ENCODE results near the gene LRRK2.
"Not testable (repeated sequence)": the region's sequence is repeated elsewhere in the genome, so short reads cannot be mapped to it uniquely, and the experiment has no call there.

Gene LRRK2

GRCh38 chr12:40215982-40216381 is 8.8 kb upstream of the LRRK2 start:
- no peak for DNase-seq

DNA sequence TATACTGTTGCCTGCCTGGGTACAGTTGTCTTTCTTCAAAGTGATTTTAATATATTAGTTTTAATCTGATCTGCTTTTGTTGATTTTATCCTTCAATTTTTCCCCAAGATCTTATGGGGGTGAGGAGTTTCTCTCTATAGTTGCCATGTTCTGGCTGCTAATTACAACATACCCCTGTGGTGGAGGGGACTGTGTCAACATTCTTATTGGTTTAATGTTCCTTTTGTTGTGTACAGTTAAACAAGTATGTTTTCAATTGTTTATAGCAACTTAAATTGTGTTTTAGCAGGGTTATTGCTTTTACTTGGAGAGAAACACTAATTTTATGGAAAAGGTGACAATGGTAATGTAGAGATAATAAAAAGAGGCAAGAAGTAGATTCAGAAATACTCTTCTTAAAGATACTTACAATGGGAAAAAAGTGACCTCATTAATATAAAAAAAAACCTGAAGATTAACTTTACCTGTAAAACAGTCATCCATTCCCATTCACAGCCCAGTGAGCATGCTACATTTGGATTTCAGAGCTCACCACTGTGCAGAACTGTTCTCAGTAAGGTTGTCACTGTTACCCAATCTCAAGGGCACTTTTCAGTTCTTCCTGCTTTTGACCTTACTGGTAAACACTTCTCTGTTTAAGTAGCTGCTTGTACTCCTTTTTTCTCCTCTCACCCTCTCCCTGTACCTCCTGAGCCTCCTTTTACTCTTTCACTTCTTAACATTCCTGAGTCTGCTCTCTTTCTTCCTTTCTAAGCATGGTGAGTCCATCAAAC is 8.1 kb upstream of the LRRK2 start:
- peak; percentile 64 for DNase-seq

GRCh38 chr12:40219760-40220159 is 5.0 kb upstream of the LRRK2 start:
- DNase-seq, result no peak

DNA sequence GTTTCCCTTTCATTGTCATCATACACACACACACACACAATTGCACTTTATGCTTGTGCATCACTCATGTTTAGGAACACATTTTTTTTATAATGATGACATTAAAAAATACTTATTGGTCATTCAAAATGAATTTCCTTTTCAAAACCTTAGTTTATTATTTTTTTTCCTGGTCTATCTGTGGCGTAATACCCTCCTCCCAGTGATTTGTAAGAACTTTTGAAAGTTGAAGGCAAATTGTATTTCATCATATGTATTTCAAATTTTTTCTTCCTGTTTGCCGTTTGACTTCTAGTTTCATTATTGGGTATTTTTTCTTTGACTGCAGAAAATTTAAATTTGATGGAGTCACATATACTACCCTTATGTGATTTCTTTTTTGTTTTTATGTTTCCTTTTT is 2.5 kb upstream of the LRRK2 start:
- DNase-seq, result peak; percentile 92

GRCh38 chr12:40223646-40224045 is 1.2 kb upstream of the LRRK2 start:
- peak; percentile 85 for DNase-seq

DNA sequence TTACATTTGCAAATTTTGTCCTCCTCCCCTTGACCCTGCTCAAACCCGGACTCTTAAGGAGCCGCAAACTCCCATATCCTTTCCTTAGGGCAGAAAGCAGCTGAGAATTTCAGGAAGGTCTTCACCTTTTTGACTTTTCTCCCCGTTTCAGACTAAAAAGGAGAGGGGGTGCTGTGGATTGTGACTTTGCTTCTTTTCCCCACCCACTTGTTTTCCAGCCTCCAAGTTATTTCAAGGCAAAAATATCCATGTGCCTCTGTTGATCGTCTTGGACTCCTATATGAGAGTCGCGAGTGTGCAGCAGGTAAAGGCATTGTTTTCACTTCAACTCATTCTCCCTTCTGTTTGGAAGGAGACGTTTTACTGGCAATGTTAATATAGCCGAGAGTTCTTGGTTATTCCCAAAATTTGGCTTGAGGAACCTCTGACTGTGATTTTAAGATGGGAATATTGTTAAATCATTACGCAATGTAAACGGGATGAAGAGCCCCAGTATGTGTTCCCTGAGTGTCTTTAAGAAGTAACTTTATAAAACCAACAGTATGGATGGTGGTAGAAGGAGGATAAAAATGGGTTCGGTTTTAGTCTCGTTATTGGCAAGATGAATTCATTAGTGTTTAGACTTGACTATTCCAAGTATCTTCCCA is 663 bp downstream of the LRRK2 start:
- no peak for DNase-seq

DNA sequence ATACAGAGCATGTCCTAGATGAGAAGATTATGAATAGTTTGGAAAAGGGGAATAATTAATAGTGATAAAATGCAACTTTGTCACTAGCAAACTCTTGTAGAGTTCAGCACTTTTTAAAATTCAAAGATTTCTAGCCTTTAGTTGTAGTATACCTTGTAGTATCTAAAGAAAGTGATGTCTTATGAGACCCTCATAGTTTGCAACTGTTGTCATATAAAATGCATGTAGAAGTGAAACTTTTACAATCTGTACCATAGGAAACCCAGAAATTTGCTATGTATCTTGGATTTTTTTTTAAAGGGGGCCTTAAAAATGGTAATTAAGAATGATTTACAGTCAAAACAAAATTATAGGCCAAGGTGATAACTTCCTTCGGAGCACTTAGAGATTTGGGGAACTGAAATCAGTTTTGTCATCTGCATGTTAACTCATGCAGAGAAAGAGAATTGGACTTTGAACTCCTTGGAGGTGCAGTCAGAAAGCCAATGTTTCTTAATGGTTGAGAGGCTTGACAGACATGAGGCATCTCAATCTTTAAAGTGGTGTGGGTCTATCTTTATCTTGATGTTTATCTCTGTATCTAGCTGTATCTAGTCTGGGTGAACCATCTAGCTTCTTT is 1.3 kb downstream of the LRRK2 start:
- peak; percentile 72 for DNase-seq

- DNase-seq, result peak; percentile 81
Measured at GRCh38 chr12:40226705-40227104, 1.9 kb downstream of the LRRK2 start.

DNA sequence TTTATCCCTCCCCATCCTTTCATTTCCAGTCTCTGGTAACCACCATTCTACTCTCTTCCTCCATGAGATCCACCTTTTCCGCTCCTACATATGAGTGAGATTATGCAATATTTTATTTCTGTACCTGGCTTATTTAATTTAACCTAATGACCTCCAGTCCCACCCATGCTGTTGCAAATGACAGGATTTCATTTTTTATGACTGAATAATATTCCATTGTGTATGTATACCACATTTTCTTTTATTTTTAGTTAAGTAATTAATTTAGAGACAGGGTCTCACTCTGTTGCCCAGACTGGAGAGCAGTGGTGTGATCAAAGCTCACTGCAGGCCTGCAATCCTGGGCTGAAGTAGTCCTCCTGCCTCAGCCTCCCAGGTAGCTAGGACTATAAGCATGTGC is 2.6 kb downstream of the LRRK2 start:
- no peak for DNase-seq

GRCh38 chr12:40228727-40229126 is 3.9 kb downstream of the LRRK2 start:
- DNase-seq, result no peak

DNA sequence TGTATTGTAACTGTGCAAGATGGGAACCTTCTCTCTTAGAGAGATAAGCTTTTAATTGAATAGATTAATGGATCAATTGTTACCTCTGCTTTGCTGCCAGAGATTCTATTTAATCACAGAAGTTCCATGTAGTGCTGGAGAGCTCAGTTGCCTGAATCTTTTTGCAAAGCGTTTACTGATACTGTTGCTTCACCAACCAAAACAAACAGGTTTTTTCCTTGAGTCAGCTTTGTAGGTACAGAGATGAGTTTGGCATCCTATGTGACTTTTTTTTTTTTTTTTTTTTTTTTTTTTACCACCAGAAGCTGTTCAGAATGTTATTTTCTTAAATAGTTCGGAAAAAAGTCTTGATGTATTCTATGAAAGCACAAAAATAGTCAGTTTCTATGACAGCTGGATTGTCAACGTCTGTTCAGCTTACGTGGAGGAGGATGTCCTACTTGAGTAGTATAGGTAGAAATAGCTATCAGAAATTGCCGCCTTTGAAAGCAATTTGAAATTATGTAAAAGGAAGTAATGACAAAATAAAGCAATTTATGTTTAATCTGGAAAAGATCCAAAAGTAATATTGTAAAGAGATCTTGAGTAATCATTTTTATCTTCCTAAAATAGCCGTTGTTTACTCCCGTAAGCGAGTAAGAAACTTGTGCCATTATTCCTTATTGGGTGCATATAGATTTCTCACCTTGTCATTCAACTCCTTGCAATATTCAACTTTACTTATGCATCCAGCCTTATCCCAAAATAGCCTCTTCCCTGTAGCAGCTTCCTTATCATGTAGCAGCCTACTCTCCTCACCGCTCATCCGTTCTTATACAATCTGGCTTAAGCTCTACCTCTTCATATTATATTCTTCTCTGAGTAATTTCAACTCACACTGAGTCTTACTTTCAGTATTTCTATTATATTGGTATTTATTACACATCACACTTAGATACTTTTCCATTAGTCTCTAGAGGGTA is 5.2 kb downstream of the LRRK2 start:
- no peak for DNase-seq

- no peak for DNase-seq
Measured at GRCh38 chr12:40232602-40233001, 7.8 kb downstream of the LRRK2 start.

DNA sequence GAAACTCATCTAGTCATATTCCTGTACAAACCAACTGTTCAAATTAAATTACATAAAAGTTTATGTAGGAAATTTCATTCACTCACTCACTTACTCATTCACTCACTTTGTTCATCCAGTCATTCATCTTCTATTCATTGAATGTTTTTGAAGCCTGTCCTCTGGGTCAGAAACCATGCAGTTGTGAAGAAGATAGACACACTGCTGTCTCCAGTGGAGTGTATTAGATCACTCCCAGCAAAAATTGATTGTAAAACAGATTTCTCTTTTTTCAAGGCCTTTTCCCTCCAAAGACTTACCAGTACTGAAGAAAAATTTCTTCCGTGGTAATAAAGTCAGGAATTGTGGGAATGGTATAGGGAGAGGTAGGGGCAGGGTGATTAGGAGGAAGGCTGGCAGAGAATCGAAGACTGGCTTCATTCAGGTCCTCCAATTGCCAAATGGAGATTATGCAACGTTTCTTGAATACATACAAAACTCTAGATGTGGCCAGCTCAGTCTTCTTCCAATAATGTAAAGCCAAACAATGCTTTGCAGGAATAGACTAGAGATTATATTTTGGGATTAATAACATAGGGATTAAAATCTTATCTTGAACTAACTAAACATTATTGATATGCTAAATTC is 9.1 kb downstream of the LRRK2 start:
- DNase-seq, result no peak

DNA sequence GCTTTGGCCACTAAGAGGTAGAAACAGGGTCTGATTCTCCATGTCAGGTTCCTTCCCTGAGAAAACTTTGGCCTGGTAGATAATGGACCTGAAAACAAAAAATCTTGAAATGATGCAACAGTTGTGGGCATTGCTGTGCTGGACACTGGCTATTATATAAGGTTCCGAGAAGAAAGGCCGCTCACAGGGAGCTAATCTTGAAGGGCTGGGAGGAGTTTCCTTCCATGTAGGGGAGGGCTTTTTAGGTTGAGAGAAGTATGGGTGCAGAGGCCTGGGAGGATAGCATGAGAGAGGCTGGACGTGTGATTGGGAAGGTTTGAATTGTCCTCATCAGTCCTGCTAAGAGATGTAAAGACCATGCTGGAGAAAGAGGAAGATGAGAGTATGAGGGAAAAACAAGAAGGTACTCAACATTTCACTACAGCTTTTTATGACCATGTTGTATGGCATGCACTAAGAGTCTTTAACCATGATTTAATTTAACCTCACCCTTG is 11.6 kb downstream of the LRRK2 start:
- no peak for DNase-seq

- peak; percentile 76 for DNase-seq
Measured at GRCh38 chr12:40238266-40238902, 13.6 kb downstream of the LRRK2 start.

GRCh38 chr12:40238979-40239378 is 14.2 kb downstream of the LRRK2 start:
- DNase-seq, result no peak

DNA sequence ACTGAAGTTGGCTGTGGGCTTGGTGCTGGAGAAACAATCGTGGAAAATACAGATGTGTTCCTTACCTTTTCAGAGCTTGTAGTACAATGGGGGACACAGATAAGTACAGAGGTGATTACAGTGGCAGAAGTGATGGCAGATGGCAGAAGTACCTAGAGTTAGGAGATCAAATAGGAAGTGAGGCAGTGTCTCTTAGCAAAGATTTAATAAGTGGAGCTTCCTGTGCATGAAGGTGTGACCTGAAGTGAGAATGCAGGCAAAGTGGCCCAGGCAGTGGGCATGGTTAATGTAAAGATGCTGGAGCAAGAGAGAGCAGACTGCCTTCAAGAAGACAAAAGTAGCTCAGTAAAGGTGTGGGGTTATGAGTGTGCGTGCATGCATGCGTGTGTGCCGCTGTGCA is 16.0 kb downstream of the LRRK2 start:
- no peak for DNase-seq

- DNase-seq, result no peak
Measured at GRCh38 chr12:40241741-40242140, 16.9 kb downstream of the LRRK2 start.

DNA sequence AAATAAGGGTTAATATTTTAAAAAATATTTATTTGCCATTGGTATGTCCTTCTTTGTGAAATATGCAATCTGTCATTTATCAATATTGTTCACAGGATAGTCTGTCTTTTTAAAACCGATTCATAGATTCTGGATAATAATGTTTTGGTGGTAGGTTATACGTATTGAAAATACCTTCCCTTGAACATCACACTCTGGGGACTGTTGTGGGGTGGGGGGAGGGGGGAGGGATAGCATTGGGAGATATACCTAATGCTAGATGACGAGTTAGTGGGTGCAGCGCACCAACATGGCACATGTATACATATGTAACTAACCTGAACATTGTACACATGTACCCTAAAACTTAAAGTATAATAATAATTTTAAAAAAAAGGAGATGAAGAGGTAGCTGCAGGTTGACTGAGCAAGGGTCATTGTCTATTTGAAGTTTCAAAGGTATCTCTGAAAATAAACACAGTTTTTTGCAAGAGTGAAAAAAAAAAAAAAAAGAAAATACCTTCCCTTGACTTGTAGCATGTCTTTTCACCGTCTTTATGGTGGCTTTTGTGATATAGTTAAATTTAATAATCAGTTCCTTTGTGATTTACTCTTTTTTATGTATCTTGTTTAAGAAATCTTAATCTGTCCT is 19.8 kb downstream of the LRRK2 start:
- DNase-seq, result not testable (repeated sequence)

DNA sequence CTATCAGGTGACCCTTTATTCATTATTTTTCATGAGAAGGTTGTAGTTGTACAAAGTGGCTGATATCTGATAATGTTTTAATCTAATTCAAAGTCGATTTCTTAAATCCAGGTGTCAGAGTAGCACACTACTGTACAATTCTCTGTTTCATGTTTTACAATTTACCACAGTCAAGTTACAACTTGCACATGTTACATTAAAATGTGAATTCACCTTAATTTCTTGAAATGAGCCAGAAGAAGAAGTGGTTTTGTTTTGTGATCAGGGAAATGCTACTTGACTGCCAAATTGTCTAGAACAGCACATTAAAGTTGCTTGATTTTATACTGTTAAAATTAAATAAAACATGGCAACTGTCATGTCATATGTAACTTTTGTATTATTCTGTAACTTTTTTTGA is 23.2 kb downstream of the LRRK2 start:
- DNase-seq, result no peak

DNA sequence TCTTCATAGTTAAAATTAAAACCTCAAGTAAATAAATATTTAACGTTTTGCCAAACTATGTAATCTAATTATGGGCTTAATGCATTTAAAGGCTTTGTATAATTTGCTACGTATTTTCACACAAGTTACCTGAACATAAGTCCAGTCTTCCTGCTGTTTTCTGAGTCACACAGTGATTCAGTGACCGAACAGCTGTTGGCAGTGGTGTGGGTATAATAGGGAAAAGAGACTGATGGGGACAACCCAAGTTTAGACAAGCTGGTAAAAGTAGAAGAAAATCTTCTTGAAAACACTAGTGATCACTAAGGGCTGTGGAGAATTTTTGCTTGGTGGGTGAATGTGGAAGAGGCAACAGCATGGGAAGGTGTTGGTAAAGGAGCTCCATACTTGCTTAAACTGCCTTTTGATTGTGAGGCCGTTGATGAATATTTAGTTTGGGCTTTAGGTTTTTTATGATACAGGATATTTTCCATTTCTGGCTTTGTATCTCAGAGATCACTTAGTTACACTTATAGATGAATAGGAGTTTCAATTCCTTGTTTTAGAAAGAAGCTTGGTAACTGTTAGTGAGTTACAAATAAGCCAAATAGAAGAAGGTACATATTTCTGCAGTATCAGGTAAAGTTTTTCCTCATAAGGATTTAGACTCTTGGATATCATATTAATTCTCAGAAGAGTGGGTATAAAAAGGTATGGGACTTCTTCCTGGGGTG is 23.9 kb downstream of the LRRK2 start:
- DNase-seq, result no peak

Data from inflammatory macrophage treated with lipopolysaccharide for 4 hours (primary cell).